GM12878 (cell line): ENCODE measurements around the gene ENDOG. TPM values are rescaled to one million over a fixed set of nuclear protein-coding genes. Genes with fewer than 3 reads are reported as not detected.

ENCODE experiments used
- ATF2 ChIP-seq: IDR thresholded peaks from 2 replicates; pipeline ENCODE4 v1.6.1; 2012; ENCODE audit warnings: low read length, inconsistent platforms
- EED ChIP-seq: sonication (generic); IDR thresholded peaks from 2 replicates; pipeline ENCODE4 v1.6.1; 2016; ENCODE audit warnings: antibody characterized with exemption, low read depth
- FOS ChIP-seq: IDR thresholded peaks from 3 replicates; pipeline ENCODE4 v1.6.1; 2011; ENCODE audit warnings: borderline replicate concordance; ENCODE audit not compliant: insufficient read length; ENCODE audit errors: extremely low read depth
- HSF1 ChIP-seq: fragments of 150-350 bp; IDR thresholded peaks from 2 replicates; pipeline ENCODE4 v1.6.1; 2014; ENCODE audit warnings: mild to moderate bottlenecking, low read depth, low read length
- JUNB ChIP-seq: IDR thresholded peaks from 2 replicates; pipeline ENCODE4 v1.6.1; 2016; ENCODE audit warnings: antibody characterized with exemption, mild to moderate bottlenecking
- NKRF ChIP-seq: fragments of 450-650 bp; conservative IDR thresholded peaks from 2 replicates; pipeline ENCODE4 v1.6.1; 2017; ENCODE audit warnings: mild to moderate bottlenecking, moderate library complexity
- NRF1 ChIP-seq: conservative IDR thresholded peaks from 2 replicates; pipeline ENCODE4 v1.6.1; 2011; ENCODE audit warnings: mild to moderate bottlenecking, low read depth, low read length, improper control_type of control experiment
- RAD51 ChIP-seq: fragments of 450-650 bp; IDR thresholded peaks from 2 replicates; pipeline ENCODE4 v1.6.1; 2016; ENCODE audit warnings: moderate library complexity, mild to moderate bottlenecking, inconsistent platforms
- ZNF24 ChIP-seq: fragments of 450-650 bp; IDR thresholded peaks from 2 replicates; pipeline ENCODE4 v1.6.1; 2017; ENCODE audit warnings: antibody characterized with exemption, mild to moderate bottlenecking
- polyA plus RNA-seq, 11 experiments: library from polyadenylated mRNA; depleted of rRNA in 4 of 11; unstranded in 6 of 11; stranded (reverse) in 5 of 11; fragments of >200 nt; fragmentation: Nextera tagmentation in 4 of 11; fragmentation: Illumina TruSeq in 1 of 11; extraction: Ambion mirVana in 4 of 11; extraction: Trizol in 1 of 11; gene quantifications; 1 replicate in 1 of 11; 2 replicates in 10 of 11; pipeline versions ENCODE4 v1.2.1 to v1.2.3, GENCODE V29; 2011 to 2016; ENCODE audit warnings: inconsistent platforms in 2 of 11, missing spikeins in 2 of 11, low read depth in 1 of 11
- total RNA-seq, 4 experiments: library from RNA; depleted of rRNA in 3 of 4; stranded (reverse); fragments of >200 nt in 3 of 4; fragmentation: Illumina TruSeq in 1 of 4; extraction: Trizol in 1 of 4; gene quantifications; 2 replicates each; pipeline versions ENCODE4 v1.2.1 to v1.2.3, GENCODE V29; 2013 to 2021
- TF ChIP-seq, protein P1 (sequence below): IDR thresholded peaks from 2 replicates; pipeline ENCODE4 v1.6.1; 2012; ENCODE audit warnings: improper control_type of control experiment, low read depth, low read length; ENCODE audit not compliant: insufficient replicate concordance
- TF ChIP-seq, protein P2 (sequence below): fragments of 450-650 bp; IDR thresholded peaks from 2 replicates; pipeline ENCODE4 v1.6.1; 2016; ENCODE audit warnings: mild to moderate bottlenecking
- TF ChIP-seq, protein P3 (sequence below): fragments of 450-650 bp; IDR thresholded peaks from 2 replicates; pipeline ENCODE4 v1.6.1; 2016; ENCODE audit warnings: mild to moderate bottlenecking, moderate library complexity, borderline replicate concordance

Gene ENDOG
- total and polyA plus RNA-seq, 10 of the 15 experiments (the other 5 are each of a cell fraction or from before 2014, with no cell fraction given) = 0.84 to 29.2 (median 9.0) TPM

- TF ChIP-seq, protein P1, sequence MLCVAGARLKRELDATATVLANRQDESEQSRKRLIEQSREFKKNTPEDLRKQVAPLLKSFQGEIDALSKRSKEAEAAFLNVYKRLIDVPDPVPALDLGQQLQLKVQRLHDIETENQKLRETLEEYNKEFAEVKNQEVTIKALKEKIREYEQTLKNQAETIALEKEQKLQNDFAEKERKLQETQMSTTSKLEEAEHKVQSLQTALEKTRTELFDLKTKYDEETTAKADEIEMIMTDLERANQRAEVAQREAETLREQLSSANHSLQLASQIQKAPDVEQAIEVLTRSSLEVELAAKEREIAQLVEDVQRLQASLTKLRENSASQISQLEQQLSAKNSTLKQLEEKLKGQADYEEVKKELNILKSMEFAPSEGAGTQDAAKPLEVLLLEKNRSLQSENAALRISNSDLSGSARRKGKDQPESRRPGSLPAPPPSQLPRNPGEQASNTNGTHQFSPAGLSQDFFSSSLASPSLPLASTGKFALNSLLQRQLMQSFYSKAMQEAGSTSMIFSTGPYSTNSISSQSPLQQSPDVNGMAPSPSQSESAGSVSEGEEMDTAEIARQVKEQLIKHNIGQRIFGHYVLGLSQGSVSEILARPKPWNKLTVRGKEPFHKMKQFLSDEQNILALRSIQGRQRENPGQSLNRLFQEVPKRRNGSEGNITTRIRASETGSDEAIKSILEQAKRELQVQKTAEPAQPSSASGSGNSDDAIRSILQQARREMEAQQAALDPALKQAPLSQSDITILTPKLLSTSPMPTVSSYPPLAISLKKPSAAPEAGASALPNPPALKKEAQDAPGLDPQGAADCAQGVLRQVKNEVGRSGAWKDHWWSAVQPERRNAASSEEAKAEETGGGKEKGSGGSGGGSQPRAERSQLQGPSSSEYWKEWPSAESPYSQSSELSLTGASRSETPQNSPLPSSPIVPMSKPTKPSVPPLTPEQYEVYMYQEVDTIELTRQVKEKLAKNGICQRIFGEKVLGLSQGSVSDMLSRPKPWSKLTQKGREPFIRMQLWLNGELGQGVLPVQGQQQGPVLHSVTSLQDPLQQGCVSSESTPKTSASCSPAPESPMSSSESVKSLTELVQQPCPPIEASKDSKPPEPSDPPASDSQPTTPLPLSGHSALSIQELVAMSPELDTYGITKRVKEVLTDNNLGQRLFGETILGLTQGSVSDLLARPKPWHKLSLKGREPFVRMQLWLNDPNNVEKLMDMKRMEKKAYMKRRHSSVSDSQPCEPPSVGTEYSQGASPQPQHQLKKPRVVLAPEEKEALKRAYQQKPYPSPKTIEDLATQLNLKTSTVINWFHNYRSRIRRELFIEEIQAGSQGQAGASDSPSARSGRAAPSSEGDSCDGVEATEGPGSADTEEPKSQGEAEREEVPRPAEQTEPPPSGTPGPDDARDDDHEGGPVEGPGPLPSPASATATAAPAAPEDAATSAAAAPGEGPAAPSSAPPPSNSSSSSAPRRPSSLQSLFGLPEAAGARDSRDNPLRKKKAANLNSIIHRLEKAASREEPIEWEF = no peak
- TF ChIP-seq, protein P2, sequence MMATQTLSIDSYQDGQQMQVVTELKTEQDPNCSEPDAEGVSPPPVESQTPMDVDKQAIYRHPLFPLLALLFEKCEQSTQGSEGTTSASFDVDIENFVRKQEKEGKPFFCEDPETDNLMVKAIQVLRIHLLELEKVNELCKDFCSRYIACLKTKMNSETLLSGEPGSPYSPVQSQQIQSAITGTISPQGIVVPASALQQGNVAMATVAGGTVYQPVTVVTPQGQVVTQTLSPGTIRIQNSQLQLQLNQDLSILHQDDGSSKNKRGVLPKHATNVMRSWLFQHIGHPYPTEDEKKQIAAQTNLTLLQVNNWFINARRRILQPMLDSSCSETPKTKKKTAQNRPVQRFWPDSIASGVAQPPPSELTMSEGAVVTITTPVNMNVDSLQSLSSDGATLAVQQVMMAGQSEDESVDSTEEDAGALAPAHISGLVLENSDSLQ = no peak
- no peak for TF ChIP-seq ATF2
- no peak for TF ChIP-seq RAD51
- TF ChIP-seq JUNB = no peak
- no peak for TF ChIP-seq EED
- no peak for TF ChIP-seq NRF1
- no peak for TF ChIP-seq FOS
- TF ChIP-seq, protein P3, sequence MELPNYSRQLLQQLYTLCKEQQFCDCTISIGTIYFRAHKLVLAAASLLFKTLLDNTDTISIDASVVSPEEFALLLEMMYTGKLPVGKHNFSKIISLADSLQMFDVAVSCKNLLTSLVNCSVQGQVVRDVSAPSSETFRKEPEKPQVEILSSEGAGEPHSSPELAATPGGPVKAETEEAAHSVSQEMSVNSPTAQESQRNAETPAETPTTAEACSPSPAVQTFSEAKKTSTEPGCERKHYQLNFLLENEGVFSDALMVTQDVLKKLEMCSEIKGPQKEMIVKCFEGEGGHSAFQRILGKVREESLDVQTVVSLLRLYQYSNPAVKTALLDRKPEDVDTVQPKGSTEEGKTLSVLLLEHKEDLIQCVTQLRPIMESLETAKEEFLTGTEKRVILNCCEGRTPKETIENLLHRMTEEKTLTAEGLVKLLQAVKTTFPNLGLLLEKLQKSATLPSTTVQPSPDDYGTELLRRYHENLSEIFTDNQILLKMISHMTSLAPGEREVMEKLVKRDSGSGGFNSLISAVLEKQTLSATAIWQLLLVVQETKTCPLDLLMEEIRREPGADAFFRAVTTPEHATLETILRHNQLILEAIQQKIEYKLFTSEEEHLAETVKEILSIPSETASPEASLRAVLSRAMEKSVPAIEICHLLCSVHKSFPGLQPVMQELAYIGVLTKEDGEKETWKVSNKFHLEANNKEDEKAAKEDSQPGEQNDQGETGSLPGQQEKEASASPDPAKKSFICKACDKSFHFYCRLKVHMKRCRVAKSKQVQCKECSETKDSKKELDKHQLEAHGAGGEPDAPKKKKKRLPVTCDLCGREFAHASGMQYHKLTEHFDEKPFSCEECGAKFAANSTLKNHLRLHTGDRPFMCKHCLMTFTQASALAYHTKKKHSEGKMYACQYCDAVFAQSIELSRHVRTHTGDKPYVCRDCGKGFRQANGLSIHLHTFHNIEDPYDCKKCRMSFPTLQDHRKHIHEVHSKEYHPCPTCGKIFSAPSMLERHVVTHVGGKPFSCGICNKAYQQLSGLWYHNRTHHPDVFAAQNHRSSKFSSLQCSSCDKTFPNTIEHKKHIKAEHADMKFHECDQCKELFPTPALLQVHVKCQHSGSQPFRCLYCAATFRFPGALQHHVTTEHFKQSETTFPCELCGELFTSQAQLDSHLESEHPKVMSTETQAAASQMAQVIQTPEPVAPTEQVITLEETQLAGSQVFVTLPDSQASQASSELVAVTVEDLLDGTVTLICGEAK = no peak
- no peak for TF ChIP-seq ZNF24
- TF ChIP-seq HSF1 = no peak
- 0 out of 2 replicates have a peak, but pooled peaks have one; percentile 20 for TF ChIP-seq NKRF
These were observed 777 bp downstream of the ENDOG start (continued) for GRCh38 chr9:128818839-128819715.
